Ishikawa (cell line): ENCODE data around the gene AP1M2.

Experiments used
- CEBPB ChIP-seq: IDR thresholded peaks from 2 replicates; pipeline ENCODE4 v1.6.1; 2012
- CREB1 ChIP-seq: IDR thresholded peaks from 2 replicates; pipeline ENCODE4 v1.6.1; 2012; ENCODE audit warnings: low read depth
- EGR1 ChIP-seq: IDR thresholded peaks from 2 replicates; pipeline ENCODE4 v1.6.1; 2012
- EP300 ChIP-seq: IDR thresholded peaks from 2 replicates; pipeline ENCODE4 v1.6.1; 2012; ENCODE audit warnings: borderline replicate concordance
- FOXM1 ChIP-seq: IDR thresholded peaks from 2 replicates; pipeline ENCODE4 v1.6.1; 2012; ENCODE audit warnings: low read depth, borderline replicate concordance
- MAX ChIP-seq: IDR thresholded peaks from 2 replicates; pipeline ENCODE4 v1.6.1; 2012
- NFIC ChIP-seq: IDR thresholded peaks from 2 replicates; pipeline ENCODE4 v1.6.1; 2012
- RAD21 ChIP-seq: IDR thresholded peaks from 2 replicates; pipeline ENCODE4 v1.6.1; 2012; ENCODE audit warnings: low read depth
- REST ChIP-seq: IDR thresholded peaks from 2 replicates; pipeline ENCODE4 v1.6.1; 2012; ENCODE audit warnings: low read depth, mild to moderate bottlenecking
- TAF1 ChIP-seq: IDR thresholded peaks from 2 replicates; pipeline ENCODE4 v1.6.1; 2012; ENCODE audit warnings: low read depth, mild to moderate bottlenecking
- TCF12 ChIP-seq: IDR thresholded peaks from 2 replicates; pipeline ENCODE4 v1.6.1; 2012; ENCODE audit warnings: low read depth
- TEAD4 ChIP-seq: IDR thresholded peaks from 2 replicates; pipeline ENCODE4 v1.6.1; 2012
- USF1 ChIP-seq: IDR thresholded peaks from 2 replicates; pipeline ENCODE4 v1.6.1; 2012
- YY1 ChIP-seq: IDR thresholded peaks from 2 replicates; pipeline ENCODE4 v1.6.1; 2012; ENCODE audit warnings: low read depth
- ZBTB7A ChIP-seq: IDR thresholded peaks from 2 replicates; pipeline ENCODE4 v1.6.1; 2012; ENCODE audit warnings: low read depth

The AP1M2 gene

GRCh38 chr19:10553943-10554381 is 33.1 kb downstream of the AP1M2 start:
- no peak for TF ChIP-seq ZBTB7A
- no peak for TF ChIP-seq RAD21
- no peak for TF ChIP-seq EP300
- TF ChIP-seq REST, result no peak
- no peak for TF ChIP-seq TEAD4
- no peak for TF ChIP-seq MAX
- no peak for TF ChIP-seq EGR1
- no peak for TF ChIP-seq CEBPB
- TF ChIP-seq CREB1, result no peak
- TF ChIP-seq TAF1, result no peak
- no peak for TF ChIP-seq TCF12
- TF ChIP-seq USF1, result no peak
- no peak for TF ChIP-seq NFIC
- no peak for TF ChIP-seq YY1
- no peak for TF ChIP-seq FOXM1

- TF ChIP-seq YY1 (no peak), USF1 (no peak), FOXM1 (no peak)
Observed at GRCh38 chr19:10553087-10553667, 33.9 kb downstream of the AP1M2 start.

- TF ChIP-seq TEAD4, result no peak
- TF ChIP-seq USF1, result peak; percentile 92
Observed at GRCh38 chr19:10552510-10553053, 34.5 kb downstream of the AP1M2 start.

- no peak for TF ChIP-seq YY1
- peak; percentile 31; the same call in 1 of the 2 replicates for TF ChIP-seq RAD21
- TF ChIP-seq NFIC, result no peak
Observed at GRCh38 chr19:10551698-10552301, 35.3 kb downstream of the AP1M2 start.

- TF ChIP-seq NFIC, result no peak
- no peak for TF ChIP-seq MAX
- no peak for TF ChIP-seq RAD21
- TF ChIP-seq TEAD4, result no peak
- TF ChIP-seq TCF12, result no peak
- no peak for TF ChIP-seq YY1
- TF ChIP-seq TAF1, result no peak
- no peak for TF ChIP-seq FOXM1
- no peak for TF ChIP-seq CEBPB
- TF ChIP-seq CREB1, result no peak
Observed at GRCh38 chr19:10550336-10550735, 36.8 kb downstream of the AP1M2 start.

GRCh38 chr19:10549733-10550132 is 37.4 kb downstream of the AP1M2 start:
- TF ChIP-seq YY1 (no peak), RAD21 (no peak), USF1 (no peak), ZBTB7A (no peak), FOXM1 (no peak), NFIC (no peak), EGR1 (no peak), CEBPB (no peak), TAF1 (no peak), MAX (no peak), REST (no peak), TEAD4 (no peak), CREB1 (no peak), TCF12 (no peak), EP300 (no peak)
